GM18873 (cell line): Measurements from ENCODE around the gene EGLN1.

Experiments
- ATAC-seq: cut with Tn5 transposase; IDR thresholded peaks from one replicate; pipeline ENCODE4 v1.9.1; 2021; ENCODE audit warnings: mild to moderate bottlenecking, moderate library complexity, moderate number of reproducible peaks; ENCODE audit not compliant: unreplicated experiment, low FRiP score

The EGLN1 gene

DNA sequence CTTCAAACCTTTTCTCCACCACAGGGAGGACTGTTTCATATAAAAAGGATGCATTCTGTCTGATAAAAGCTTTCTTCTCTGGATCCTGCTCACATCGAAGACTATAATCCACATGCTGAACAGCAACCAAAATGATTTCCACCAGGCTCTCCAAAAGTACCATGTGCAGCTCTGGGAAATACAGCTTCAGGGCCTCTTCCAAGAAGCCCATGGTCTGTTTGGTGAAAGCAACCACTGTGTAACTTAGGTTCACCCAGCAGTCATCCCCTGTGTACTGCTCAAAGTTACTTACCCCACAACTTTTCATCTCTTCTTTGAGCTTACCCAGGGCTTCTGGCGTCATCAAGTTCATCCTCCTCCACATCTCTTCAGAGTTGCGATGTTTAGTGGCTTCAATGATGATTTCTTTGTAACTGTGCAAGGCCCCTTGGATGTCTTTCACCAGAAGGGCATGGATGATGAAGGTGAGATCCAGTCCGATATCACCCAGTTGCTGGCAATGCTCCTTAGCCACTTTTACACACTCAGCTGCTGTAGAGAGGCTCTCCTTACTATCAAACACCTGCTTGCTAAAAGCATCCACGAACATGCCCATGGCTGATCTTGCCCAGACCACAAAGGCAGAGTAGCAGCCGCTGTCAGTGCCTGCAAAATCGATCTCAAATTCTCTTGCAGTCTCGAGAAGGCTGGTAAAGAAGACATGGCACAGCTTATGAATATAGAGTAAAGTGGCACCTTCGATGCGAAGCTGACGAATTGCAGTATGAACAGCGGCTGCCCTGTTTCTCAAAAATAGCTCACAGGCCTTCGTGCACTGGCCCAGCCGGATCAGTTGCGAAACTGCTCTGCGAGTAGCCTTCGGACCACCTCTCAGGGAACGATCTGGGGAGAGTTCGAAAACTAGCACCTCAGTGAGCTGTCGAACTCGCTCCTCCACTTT is 86.2 kb downstream of the EGLN1 start:
- ATAC-seq = no peak

DNA sequence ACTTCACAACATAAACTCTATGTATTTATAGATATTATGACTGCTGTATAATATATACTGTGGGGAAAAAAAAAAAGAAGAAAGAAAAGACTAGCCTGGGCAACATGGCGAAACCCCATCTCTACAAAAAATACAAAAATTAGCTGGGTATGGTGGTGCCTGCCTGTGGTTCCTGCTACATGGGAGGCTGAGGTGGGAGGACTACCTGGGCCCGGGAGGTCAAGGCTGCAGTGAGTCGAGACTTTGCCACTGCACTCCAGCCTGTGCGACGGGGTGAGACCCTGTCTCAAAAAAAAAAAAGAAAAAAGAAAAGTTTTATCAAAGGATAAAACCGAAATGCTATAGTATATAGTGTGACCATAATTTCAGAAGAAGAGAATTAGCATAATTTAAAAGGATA is 87.1 kb downstream of the EGLN1 start:
- no peak for ATAC-seq

GRCh38 chr1:231334079-231334666 is 87.9 kb downstream of the EGLN1 start:
- no peak for ATAC-seq

GRCh38 chr1:231332761-231333160 is 89.3 kb downstream of the EGLN1 start:
- no peak for ATAC-seq

- ATAC-seq = no peak
Observed at GRCh38 chr1:231329483-231329882, 92.6 kb downstream of the EGLN1 start.

DNA sequence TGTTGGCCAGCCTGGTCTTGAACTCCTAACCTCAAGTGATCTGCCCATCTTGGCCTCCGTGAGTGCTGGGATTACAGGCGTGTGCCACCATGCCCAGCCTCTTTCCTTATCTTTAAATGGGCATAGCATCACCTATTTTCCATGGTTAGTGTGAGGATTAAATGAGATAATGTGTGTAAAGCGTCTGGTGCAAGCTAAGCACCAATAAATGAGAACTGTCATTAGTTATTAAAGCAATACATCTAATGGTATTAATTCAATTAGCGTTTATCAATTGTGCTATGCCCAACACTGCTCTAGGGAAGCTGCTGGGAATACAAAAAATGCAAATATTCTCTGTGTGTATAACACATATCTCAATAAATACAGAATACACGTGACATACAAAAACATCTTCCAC is 94.5 kb downstream of the EGLN1 start:
- no peak for ATAC-seq

GRCh38 chr1:231326248-231326647 is 95.8 kb downstream of the EGLN1 start:
- ATAC-seq = no peak

DNA sequence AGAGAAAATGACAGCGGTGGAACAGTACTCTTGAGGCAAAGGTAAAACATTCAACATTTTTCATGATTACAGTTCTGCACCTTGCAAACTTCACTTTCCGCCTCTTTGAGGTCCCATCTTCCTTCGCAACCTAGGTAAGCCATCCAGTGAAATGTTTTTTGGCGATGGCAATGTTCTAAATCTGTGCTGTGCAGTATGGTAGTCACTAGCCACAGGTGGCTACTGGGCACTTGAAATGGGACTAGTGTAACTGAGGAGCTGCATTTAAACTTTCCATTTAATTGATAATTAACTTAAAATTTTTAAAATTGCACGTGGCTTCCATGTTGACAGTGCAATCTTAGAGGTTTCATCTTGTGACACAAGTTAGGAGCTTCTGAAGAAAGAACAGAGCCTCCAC is 97.4 kb downstream of the EGLN1 start:
- no peak for ATAC-seq

DNA sequence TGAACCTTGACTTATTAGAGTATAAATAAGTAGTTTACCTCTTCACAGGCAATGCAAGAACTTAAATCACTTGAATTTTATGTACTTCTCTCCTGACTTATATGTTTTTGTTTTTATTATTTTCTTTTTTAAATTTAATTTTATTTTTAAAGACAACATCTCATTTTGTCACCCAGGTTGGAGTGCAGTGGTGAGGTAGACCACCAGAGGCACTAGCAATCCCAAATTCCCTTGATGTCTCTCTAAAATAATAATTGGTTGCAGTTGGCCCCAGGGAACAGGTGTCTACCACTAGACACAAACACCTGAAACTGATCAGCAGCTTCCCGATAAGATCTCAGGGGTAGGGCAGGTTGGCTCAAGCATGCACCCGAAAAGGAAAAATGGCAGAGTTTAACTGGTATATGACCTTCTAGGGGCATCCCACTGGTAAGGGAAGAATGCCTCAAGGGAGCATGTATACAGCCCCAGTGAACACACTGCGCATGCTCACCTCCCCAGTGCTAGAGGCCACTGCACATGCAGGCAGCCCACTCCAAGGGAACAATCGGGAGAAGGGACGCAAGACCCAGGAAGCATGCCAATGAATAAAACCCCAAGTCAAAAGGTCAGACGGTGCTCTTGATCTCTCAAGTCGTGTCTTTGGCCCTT is 99.1 kb downstream of the EGLN1 start:
- ATAC-seq = no peak

- no peak for ATAC-seq
Observed at GRCh38 chr1:231319080-231319479, 103.0 kb downstream of the EGLN1 start.

DNA sequence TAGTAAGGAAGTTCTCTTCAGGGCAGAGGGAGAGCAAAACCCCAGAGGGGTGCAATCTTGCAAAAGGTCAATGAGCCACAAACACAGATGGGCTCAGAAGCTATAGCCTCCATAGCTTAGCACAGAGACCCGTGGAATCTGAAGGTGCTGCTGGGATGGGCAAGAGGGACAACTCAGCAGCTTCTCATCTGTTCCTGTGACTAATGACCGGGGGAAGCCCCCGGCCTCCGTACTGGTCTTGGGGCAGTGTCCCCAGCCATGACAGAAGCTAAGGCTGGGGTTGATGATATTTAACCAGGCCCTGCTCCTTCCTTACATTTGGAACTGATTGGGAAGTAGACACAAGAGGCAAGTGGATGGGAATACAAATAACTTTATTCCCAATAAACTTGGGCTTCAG is 103.5 kb downstream of the EGLN1 start:
- ATAC-seq = no peak

DNA sequence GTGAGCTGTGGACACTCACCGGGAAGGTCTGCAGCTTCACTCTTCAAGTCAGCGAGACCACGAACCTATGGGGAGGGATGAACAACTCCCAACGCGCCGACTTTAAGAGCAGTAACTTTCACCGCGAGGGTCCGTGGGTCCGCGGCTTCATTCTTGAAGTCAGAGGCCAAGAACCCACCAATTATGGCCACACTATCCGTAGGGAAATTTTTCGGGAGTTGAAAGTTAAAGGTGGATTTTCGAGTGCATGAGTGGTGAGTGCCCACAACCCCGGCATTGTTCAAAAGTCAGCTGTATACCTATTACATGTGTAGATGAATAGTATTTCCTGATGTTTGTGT is 104.1 kb downstream of the EGLN1 start:
- ATAC-seq = no peak

GRCh38 chr1:231317306-231318014 is 104.6 kb downstream of the EGLN1 start:
- no peak for ATAC-seq

- no peak for ATAC-seq
Observed at GRCh38 chr1:231315887-231316286, 106.2 kb downstream of the EGLN1 start.
